ENCODE results near the gene VASN.

VASN gene

GRCh38 chr16:4344983-4345835, 26.4 kb upstream of the VASN start:
- peak overlapping the region; percentile 75 for H3K27ac Mint-ChIP-seq
- H3K4me1 Mint-ChIP-seq (ENCODE audit: low read depth): peaks cover 28% of the 10 kb centered on the region
- H3K27me3 Mint-ChIP-seq: no peaks in the 10 kb centered on the region
- no peaks in the 10 kb centered on the region for H3K9me3 Mint-ChIP-seq (ENCODE audit: low read depth)
- H3K4me3 Mint-ChIP-seq: no peak overlapping the region
- no peaks in the 10 kb centered on the region for H3K36me3 Mint-ChIP-seq

GRCh38 chr16:4345836-4346781, 25.5 kb upstream of the VASN start:
- Mint-ChIP-seq H3K36me3 (no peaks in the 10 kb centered on the region), H3K27ac (peak overlapping the region; percentile 10), H3K27me3 (no peaks in the 10 kb centered on the region), H3K4me1 (ENCODE audit: low read depth) (peaks cover 28% of the 10 kb centered on the region), H3K4me3 (peak overlapping the region; percentile 1), H3K9me3 (ENCODE audit: low read depth) (no peaks in the 10 kb centered on the region)

GRCh38 chr16:4347010-4347409, 24.6 kb upstream of the VASN start:
- Mint-ChIP-seq H3K36me3 (no peaks in the 10 kb centered on the region), H3K4me3 (no peak overlapping the region), H3K4me1 (ENCODE audit: low read depth) (peaks cover 35% of the 10 kb centered on the region), H3K27ac (peak overlapping the region; percentile 10), H3K27me3 (no peaks in the 10 kb centered on the region), H3K9me3 (ENCODE audit: low read depth) (no peaks in the 10 kb centered on the region)

- H3K27ac Mint-ChIP-seq: no peak overlapping the region
- H3K27me3 Mint-ChIP-seq: no peaks in the 10 kb centered on the region
- peak overlapping the region; percentile 12 for H3K4me3 Mint-ChIP-seq
- peaks cover 35% of the 10 kb centered on the region for H3K4me1 Mint-ChIP-seq (ENCODE audit: low read depth)
- H3K36me3 Mint-ChIP-seq: no peaks in the 10 kb centered on the region
- no peaks in the 10 kb centered on the region for H3K9me3 Mint-ChIP-seq (ENCODE audit: low read depth)
Measured at GRCh38 chr16:4347765-4348509, 23.7 kb upstream of the VASN start.

GRCh38 chr16:4349332-4349731, 22.3 kb upstream of the VASN start:
- Mint-ChIP-seq H3K4me3 (peak overlapping the region; percentile 65), H3K36me3 (no peaks in the 10 kb centered on the region), H3K27me3 (no peaks in the 10 kb centered on the region), H3K9me3 (ENCODE audit: low read depth) (no peaks in the 10 kb centered on the region), H3K27ac (no peak overlapping the region), H3K4me1 (ENCODE audit: low read depth) (peaks cover 32% of the 10 kb centered on the region)

GRCh38 chr16:4350365-4350786, 21.3 kb upstream of the VASN start:
- no peaks in the 10 kb centered on the region for H3K36me3 Mint-ChIP-seq
- peaks cover 28% of the 10 kb centered on the region for H3K4me1 Mint-ChIP-seq (ENCODE audit: low read depth)
- H3K4me3 Mint-ChIP-seq: peak overlapping the region; percentile 95
- H3K9me3 Mint-ChIP-seq (ENCODE audit: low read depth): no peaks in the 10 kb centered on the region
- peak overlapping the region; percentile 94 for H3K27ac Mint-ChIP-seq
- H3K27me3 Mint-ChIP-seq: no peaks in the 10 kb centered on the region

GRCh38 chr16:4350787-4351659, 20.6 kb upstream of the VASN start, which contains the start of gene PAM16:
PAM16 (minus strand) TSS chr16:4351321; CDS start chr16:4351234, 87 bp downstream.
- Mint-ChIP-seq H3K36me3 (no peaks in the 10 kb centered on the region), H3K4me1 (ENCODE audit: low read depth) (peaks cover 28% of the 10 kb centered on the region), H3K9me3 (ENCODE audit: low read depth) (no peaks in the 10 kb centered on the region), H3K27me3 (no peaks in the 10 kb centered on the region), H3K4me3 (peak within 1 kb of the TSS; percentile 95), H3K27ac (peak within 1 kb of the TSS; percentile 94)

GRCh38 chr16:4351880-4352279, 19.8 kb upstream of the VASN start:
- Mint-ChIP-seq H3K27ac (peak overlapping the region; percentile 90), H3K36me3 (no peaks in the 10 kb centered on the region), H3K9me3 (ENCODE audit: low read depth) (no peaks in the 10 kb centered on the region), H3K4me3 (peak overlapping the region; percentile 95), H3K27me3 (no peaks in the 10 kb centered on the region), H3K4me1 (ENCODE audit: low read depth) (peaks cover 24% of the 10 kb centered on the region)

- H3K4me1 Mint-ChIP-seq (ENCODE audit: low read depth): peaks cover 20% of the 10 kb centered on the region
- H3K4me3 Mint-ChIP-seq: no peak overlapping the region
- no peak overlapping the region for H3K27ac Mint-ChIP-seq
- no peaks in the 10 kb centered on the region for H3K36me3 Mint-ChIP-seq
- no peaks in the 10 kb centered on the region for H3K9me3 Mint-ChIP-seq (ENCODE audit: low read depth)
- no peaks in the 10 kb centered on the region for H3K27me3 Mint-ChIP-seq
Measured at GRCh38 chr16:4352843-4353242, 18.8 kb upstream of the VASN start.

- Mint-ChIP-seq H3K27ac (peak overlapping the region; percentile 61), H3K36me3 (no peaks in the 10 kb centered on the region), H3K9me3 (ENCODE audit: low read depth) (no peaks in the 10 kb centered on the region), H3K4me1 (ENCODE audit: low read depth) (peaks cover 13% of the 10 kb centered on the region), H3K4me3 (no peak overlapping the region), H3K27me3 (no peaks in the 10 kb centered on the region)
Measured at GRCh38 chr16:4353675-4354074, 18.0 kb upstream of the VASN start.

- Mint-ChIP-seq H3K9me3 (ENCODE audit: low read depth) (no peaks in the 10 kb centered on the region), H3K27me3 (no peaks in the 10 kb centered on the region), H3K36me3 (no peaks in the 10 kb centered on the region), H3K4me3 (no peak overlapping the region), H3K27ac (peak overlapping the region; percentile 58), H3K4me1 (ENCODE audit: low read depth) (peaks cover 10% of the 10 kb centered on the region)
Measured at GRCh38 chr16:4354512-4355409, 16.9 kb upstream of the VASN start.

- Mint-ChIP-seq H3K4me1 (ENCODE audit: low read depth) (peaks cover 1% of the 10 kb centered on the region), H3K36me3 (no peaks in the 10 kb centered on the region), H3K9me3 (ENCODE audit: low read depth) (no peaks in the 10 kb centered on the region)
Measured at GRCh38 chr16:4356820-4357219, 14.8 kb upstream of the VASN start.

GRCh38 chr16:4358236-4358635, 13.4 kb upstream of the VASN start:
- Mint-ChIP-seq H3K9me3 (ENCODE audit: low read depth) (no peaks in the 10 kb centered on the region), H3K27me3 (no peaks in the 10 kb centered on the region), H3K4me3 (no peak overlapping the region), H3K36me3 (no peaks in the 10 kb centered on the region), H3K27ac (no peak overlapping the region), H3K4me1 (ENCODE audit: low read depth) (no peaks in the 10 kb centered on the region)

More at GRCh38 chr16:4356820-4357219, 14.8 kb upstream of the VASN start:
- Mint-ChIP-seq H3K27me3 (no peaks in the 10 kb centered on the region), H3K27ac (no peak overlapping the region), H3K4me3 (no peak overlapping the region)
